GM12878 (cell line): ENCODE measurements around the gene PIWIL4. TPM values are rescaled to one million over a fixed set of nuclear protein-coding genes. Genes with fewer than 3 reads are reported as not detected.

Source experiments
- ATAC-seq: fragments of 200-7000 bp; cut with Tn5 transposase; 3 replicates; pipeline ENCODE4 v1.9.1; 2020; ENCODE audit warnings: mild to moderate bottlenecking, moderate library complexity
- BruUV-seq: library from RNA; stranded (reverse); fragments of 400-500 nt; replicated peaks from 2 replicates; lab custom pipeline; 2021; lab: Mats Ljungman, UMichigan
- CTCF ChIA-PET: fragments of 300-600 bp; sonication (Branson Sonifier 250); formaldehyde crosslinking; extraction: SDS; loops from one replicate; lab custom pipeline; 2021; ENCODE audit warnings: inconsistent platforms; lab: Yijun Ruan, JAX
- POLR2A ChIA-PET: fragments of 350-600 bp; formaldehyde crosslinking; extraction: SDS; loops from one replicate; lab custom pipeline; 2021; ENCODE audit warnings: inconsistent platforms; lab: Charles Lee
- RAD21 ChIA-PET: fragments of 300-600 bp; sonication (Branson Sonifier 250); formaldehyde crosslinking; loops from one replicate; lab custom pipeline; 2023; ENCODE audit warnings: antibody characterized with exemption; ENCODE audit not compliant: unreplicated experiment; lab: Charles Lee
- SMC1A ChIA-PET: fragments of 300-600 bp; sonication (Branson Sonifier 250); formaldehyde crosslinking; loops from one replicate; lab custom pipeline; 2023; ENCODE audit not compliant: unreplicated experiment, uncharacterized antibody; lab: Charles Lee
- DNase-seq: peaks from one replicate; pipeline ENCODE4 v3.0.0-alpha.2; 2011; ENCODE audit warnings: low read depth, low spot score
- FAIRE-seq: peaks from 3 replicates; lab custom pipeline; 2011; peaks lifted over from hg19 to GRCh38; lab: Jason Lieb, UNC
- H2AFZ ChIP-seq: 2 replicates; pipeline ENCODE4 v1.6.0; 2011; ENCODE audit warnings: low read depth, low read length, control low read depth; ENCODE audit not compliant: control insufficient read depth
- H3K27ac ChIP-seq: 2 replicates; pipeline ENCODE4 v1.5.1; 2011; ENCODE audit warnings: control low read depth; ENCODE audit not compliant: control insufficient read depth, insufficient read depth
- H3K27me3 ChIP-seq, 2 experiments: replicated peaks in 1 of 2; 2 replicates each; pipeline versions ENCODE4 v1.6.0 to v1.6.1; 2011; ENCODE audit warnings: low read length in 1 of 2; ENCODE audit not compliant: control insufficient read depth in 2 of 2, insufficient read depth in 2 of 2
- H3K36me3 ChIP-seq, 2 experiments: 2 replicates each; pipeline ENCODE4 v1.5.1; 2011; ENCODE audit warnings: low read length in 1 of 2; ENCODE audit not compliant: control insufficient read depth in 2 of 2, insufficient read depth in 2 of 2
- H3K4me1 ChIP-seq: 2 replicates; pipeline ENCODE4 v1.6.1; 2011; ENCODE audit warnings: mild to moderate bottlenecking, low read length, moderate library complexity, mixed read lengths; ENCODE audit not compliant: control insufficient read depth, insufficient read depth
- H3K4me2 ChIP-seq: 2 replicates; pipeline ENCODE4 v1.6.0; 2011; ENCODE audit warnings: control low read depth; ENCODE audit not compliant: control insufficient read depth, insufficient read depth
- H3K4me3 ChIP-seq: fragments of 200-600 bp; sonication (generic); 2 replicates; pipeline ENCODE4 v1.5.1; 2016
- H3K79me2 ChIP-seq: 2 replicates; pipeline ENCODE4 v1.6.0; 2011; ENCODE audit warnings: low read length; ENCODE audit not compliant: control insufficient read depth, insufficient read depth
- H3K9ac ChIP-seq: 2 replicates; pipeline ENCODE4 v1.8.0; 2011; ENCODE audit warnings: low read length, control low read depth, mixed read lengths; ENCODE audit not compliant: control insufficient read depth, insufficient read depth
- H3K9me3 ChIP-seq: replicated peaks from 3 replicates; pipeline ENCODE4 v1.5.1; 2011; ENCODE audit warnings: mild to moderate bottlenecking, low read length; ENCODE audit not compliant: control insufficient read depth, insufficient read depth
- H4K20me1 ChIP-seq: 2 replicates; pipeline ENCODE4 v1.6.0; 2011; ENCODE audit not compliant: control insufficient read depth, insufficient read depth
- CEBPZ ChIP-seq: fragments of 150-350 bp; IDR thresholded peaks from 2 replicates; pipeline ENCODE4 v1.6.1; 2016; ENCODE audit warnings: low read depth, low read length
- CHD2 ChIP-seq: IDR thresholded peaks from 2 replicates; pipeline ENCODE4 v1.6.1; 2011; ENCODE audit warnings: low read depth, low read length, improper control_type of control experiment, borderline replicate concordance
- HDAC2 ChIP-seq: fragments of 200-600 bp; sonication (generic); IDR thresholded peaks from 2 replicates; pipeline ENCODE4 v1.6.1; 2017
- MAX ChIP-seq: IDR thresholded peaks from 2 replicates; pipeline ENCODE4 v1.6.1; 2012; ENCODE audit warnings: low read depth, low read length, improper control_type of control experiment
- PRDM15 ChIP-seq: fragments of 450-650 bp; formaldehyde crosslinking; IDR thresholded peaks from 2 replicates; pipeline ENCODE4 v1.4.0; 2020; ENCODE audit warnings: mild to moderate bottlenecking, moderate library complexity
- RBBP5 ChIP-seq: fragments of 200-600 bp; sonication (generic); conservative IDR thresholded peaks from 2 replicates; pipeline ENCODE4 v1.6.1; 2016
- SREBF2 ChIP-seq: IDR thresholded peaks from 2 replicates; pipeline ENCODE4 v1.6.1; 2012; ENCODE audit warnings: mild to moderate bottlenecking, low read length
- USF2 ChIP-seq: IDR thresholded peaks from 2 replicates; pipeline ENCODE4 v1.6.1; 2011; ENCODE audit warnings: low read depth, low read length, improper control_type of control experiment, borderline replicate concordance
- ZNF687 ChIP-seq: fragments of 450-650 bp; IDR thresholded peaks from 2 replicates; pipeline ENCODE4 v1.6.1; 2017; ENCODE audit warnings: mild to moderate bottlenecking, moderate library complexity
- WGBS: methylation state at CpG from one replicate; pipeline ENCODE4 v1.1.6; 2016; ENCODE audit warnings: low lambda C conversion rate; ENCODE audit not compliant: insufficient replicate concordance, insufficient coverage; ENCODE audit errors: missing lambda C conversion rate; 5-methylcytosine and 5-hydroxymethylcytosine counted together
- in situ Hi-C: fragments of 300-500 bp; cut with MboI; formaldehyde crosslinking; loops from 9 replicates; pipeline ENCODE4 v1.14.3; 2018; ENCODE audit warnings: mixed read lengths
- intact Hi-C: fragments of 100-400 bp; cut with micrococcal nuclease; formaldehyde crosslinking; loops from one replicate; pipeline ENCODE4 v1.14.2; 2022; ENCODE audit not compliant: unreplicated experiment
- polyA plus RNA-seq, 11 experiments: library from polyadenylated mRNA; depleted of rRNA in 4 of 11; unstranded in 6 of 11; stranded (reverse) in 5 of 11; fragments of >200 nt; fragmentation: Nextera tagmentation in 4 of 11; fragmentation: Illumina TruSeq in 1 of 11; extraction: Ambion mirVana in 4 of 11; extraction: Trizol in 1 of 11; gene quantifications; 1 replicate in 1 of 11; 2 replicates in 10 of 11; pipeline versions ENCODE4 v1.2.1 to v1.2.3, GENCODE V29; 2011 to 2016; ENCODE audit warnings: inconsistent platforms in 2 of 11, missing spikeins in 2 of 11, low read depth in 1 of 11
- total RNA-seq, 4 experiments: library from RNA; depleted of rRNA in 3 of 4; stranded (reverse); fragments of >200 nt in 3 of 4; fragmentation: Illumina TruSeq in 1 of 4; extraction: Trizol in 1 of 4; gene quantifications; 2 replicates each; pipeline versions ENCODE4 v1.2.1 to v1.2.3, GENCODE V29; 2013 to 2021

PIWIL4 gene
- total and polyA plus RNA-seq, 10 of the 15 experiments (the other 5 are each of a cell fraction or from before 2014, with no cell fraction given) = 0.23 to 13.3 (median 0.47) TPM

GRCh38 chr11:94654201-94654600 lies 87.0 kb downstream of the PIWIL4 start (continued):
- TF ChIP-seq USF2 (no peak), CHD2 (no peak)

- no TSS peak for BruUV-seq
- Histone ChIP-seq H3K27me3 (peaks cover 0 to 2% of the 10 kb centered on the region in 2 experiments; a peak in 2 of 4 replicates), H3K4me1 (no peaks in the 10 kb centered on the region), H3K79me2 (no peaks in the 10 kb centered on the region), H3K9ac (no peak overlapping the region), H3K4me3 (no peak overlapping the region), H3K9me3 (no peaks in the 10 kb centered on the region)
- POLR2A ChIA-PET = no interaction called here
- RAD21 ChIA-PET = no interaction called here
- CTCF ChIA-PET = interaction anchor here (1.5 kb wide), 1 partner anchor 11 kb away, joined by 6 read pairs; no protein-coding TSS in a partner anchor
- SMC1A ChIA-PET = interaction anchor here (0.6 kb wide), 1 partner anchor 51 kb away, joined by 3 read pairs; no protein-coding TSS in a partner anchor
- 57% methylated on average over 3 of the region's 3 CpGs for WGBS
- intact Hi-C loops = no loop called here
- no peak for DNase-seq
- TF ChIP-seq RBBP5 (no peak), ZNF687 (no peak), MAX (no peak), CEBPZ (no peak), HDAC2 (no peak), SREBF2 (no peak), PRDM15 (CRISPR knock-in tag) (no peak)
- TF ChIP-seq, all 136 proteins: peak for 0
- Histone ChIP-seq H4K20me1 (no peaks in the 10 kb centered on the region), H2AFZ (no peak overlapping the region), H3K36me3 (no peaks in the 10 kb centered on the region), H3K27ac (no peak overlapping the region), H3K4me2 (no peak overlapping the region)
- FAIRE-seq (no peak), ATAC-seq (no peak)
- in situ Hi-C loops = no loop called here
Measured at GRCh38 chr11:94655291-94655690, 88.1 kb downstream of the PIWIL4 start.
